K562 (cell line): ENCODE measurements around the gene BSN. TPM values are rescaled to one million over a fixed set of nuclear protein-coding genes. Genes with fewer than 3 reads are reported as not detected.

ENCODE experiments used
- ATAC-seq: fragments of 200-7000 bp; cut with Tn5 transposase; 3 replicates; pipeline ENCODE4 v1.9.1; 2020; ENCODE audit warnings: moderate library complexity
- BruUV-seq: library from RNA; stranded (reverse); fragments of 400-500 nt; replicated peaks from 2 replicates; lab custom pipeline; 2021; lab: Mats Ljungman, UMichigan
- CTCF ChIA-PET: fragments of 300-600 bp; formaldehyde crosslinking; extraction: SDS; loops from one replicate; lab custom pipeline; 2021; ENCODE audit warnings: low intra/inter-chr PET ratio; lab: Yijun Ruan, JAX
- POLR2A ChIA-PET: fragments of 300-600, 350-650 bp; sonication (Branson Sonifier 250); formaldehyde crosslinking; extraction: SDS; loops from one replicate; lab custom pipeline; 2021; ENCODE audit warnings: antibody characterized with exemption, inconsistent platforms; lab: Yijun Ruan, JAX
- DNase-seq, 4 experiments: peaks; one replicate each; pipeline versions ENCODE4 v3.0.0 to v3.0.0-alpha.2; 2011 to 2018; ENCODE audit warnings: low spot score in 3 of 4, mixed read lengths in 3 of 4; ENCODE audit errors: extremely low read depth in 1 of 4
- FAIRE-seq: peaks from 2 replicates; lab custom pipeline; 2011; peaks lifted over from hg19 to GRCh38; lab: Jason Lieb, UNC
- H2AFZ ChIP-seq: 2 replicates; pipeline ENCODE4 v1.6.0; 2011; ENCODE audit warnings: low read depth, low read length, control low read depth, inconsistent platforms
- H3K27ac ChIP-seq: fragments of 200-600 bp; 3 replicates; pipeline ENCODE4 v1.8.0; 2011; ENCODE audit warnings: low read depth, mild to moderate bottlenecking, control low read depth, inconsistent platforms, low read length, moderate library complexity, mixed read lengths; ENCODE audit errors: extremely low read depth
- H3K27me3 ChIP-seq, 2 experiments: fragments of 300-600 bp in 1 of 2; 2 replicates in 1 of 2; 3 replicates in 1 of 2; pipeline versions ENCODE4 v1.6.0 to v1.8.0; 2011; ENCODE audit warnings: inconsistent platforms in 2 of 2, low read length in 2 of 2, mild to moderate bottlenecking in 1 of 2, mixed read lengths in 1 of 2, moderate library complexity in 1 of 2; ENCODE audit not compliant: control insufficient read depth in 2 of 2, insufficient read depth in 2 of 2
- H3K36me3 ChIP-seq: fragments of 300-600 bp; 3 replicates; pipeline ENCODE4 v1.8.0; 2011; ENCODE audit warnings: mild to moderate bottlenecking, low read length, inconsistent platforms; ENCODE audit not compliant: control insufficient read depth, insufficient read depth
- H3K4me1 ChIP-seq, 2 experiments: fragments of 200-600 bp in 1 of 2; replicated peaks in 1 of 2; 2 replicates in 1 of 2; 3 replicates in 1 of 2; pipeline versions ENCODE4 v1.5.1 to v1.8.0; 2011; ENCODE audit warnings: inconsistent platforms in 2 of 2, low read length in 2 of 2, mild to moderate bottlenecking in 1 of 2, mixed read lengths in 1 of 2, moderate library complexity in 1 of 2; ENCODE audit not compliant: control insufficient read depth in 2 of 2, insufficient read depth in 2 of 2
- H3K4me2 ChIP-seq: 2 replicates; pipeline ENCODE4 v1.6.1; 2011; ENCODE audit warnings: low read length, control low read depth, inconsistent platforms, mixed read lengths; ENCODE audit not compliant: insufficient read depth
- H3K4me3 ChIP-seq: fragments of 200-600 bp; sonication (generic), shearing (Covaris generic); 2 replicates; pipeline ENCODE4 v1.5.1; 2016; ENCODE audit warnings: control low read depth, inconsistent platforms
- H3K79me2 ChIP-seq: fragments of 200-600 bp; 3 replicates; pipeline ENCODE4 v1.8.0; 2011; ENCODE audit warnings: low read length, inconsistent platforms; ENCODE audit not compliant: control insufficient read depth, insufficient read depth
- H3K9ac ChIP-seq, 2 experiments: 2 replicates each; pipeline versions ENCODE4 v1.6.0 to v1.6.1; 2011; ENCODE audit warnings: low read depth in 2 of 2, low read length in 2 of 2, control low read depth in 1 of 2, inconsistent platforms in 1 of 2, mild to moderate bottlenecking in 1 of 2, mixed read lengths in 1 of 2; ENCODE audit not compliant: insufficient read depth in 1 of 2
- H3K9me1 ChIP-seq: one replicate; pipeline ENCODE4 v1.6.0; 2011; ENCODE audit warnings: inconsistent platforms, mild to moderate bottlenecking, low read length, moderate library complexity; ENCODE audit not compliant: control insufficient read depth, insufficient read depth
- H3K9me3 ChIP-seq: replicated peaks from 2 replicates; pipeline ENCODE4 v1.5.1; 2011; ENCODE audit warnings: low read depth, low read length, inconsistent platforms; ENCODE audit not compliant: control insufficient read depth, insufficient read depth
- H4K20me1 ChIP-seq: replicated peaks from 2 replicates; pipeline ENCODE4 v1.6.1; 2011; ENCODE audit warnings: low read length, inconsistent platforms, mixed read lengths; ENCODE audit not compliant: control insufficient read depth, insufficient read depth
- BHLHE40 ChIP-seq: IDR thresholded peaks from 2 replicates; pipeline ENCODE4 v1.6.1; 2011; ENCODE audit warnings: low read length, improper control_type of control experiment
- BRD9 ChIP-seq: fragments of 450-650 bp; IDR thresholded peaks from 2 replicates; pipeline ENCODE4 v1.6.1; 2018; ENCODE audit warnings: low read depth; ENCODE audit not compliant: partially characterized antibody
- CC2D1A ChIP-seq: fragments of 450-650 bp; IDR thresholded peaks from 2 replicates; pipeline ENCODE4 v1.6.1; 2017; ENCODE audit warnings: mild to moderate bottlenecking
- CTBP1 ChIP-seq: fragments of 450-650 bp; IDR thresholded peaks from 2 replicates; pipeline ENCODE4 v1.6.1; 2016; ENCODE audit warnings: borderline replicate concordance
- E2F3 ChIP-seq: fragments of 250-450 bp; sonication (Bioruptor Pico); IDR thresholded peaks from 2 replicates; pipeline ENCODE4 v1.4.0; 2020; ENCODE audit warnings: mild to moderate bottlenecking
- KLF1 ChIP-seq: fragments of 450-650 bp; IDR thresholded peaks from 2 replicates; pipeline ENCODE4 v1.6.1; 2016; ENCODE audit warnings: missing genetic modification characterization, missing compliant biosample characterization
- MYC ChIP-seq, 2 experiments: fragments of 250-450 bp in 1 of 2; sonication (Bioruptor Pico) in 1 of 2; IDR thresholded peaks; 2 replicates each; pipeline versions ENCODE4 v1.5.1 to v1.6.1; 2012 to 2021; ENCODE audit warnings: low read depth in 2 of 2, borderline replicate concordance in 1 of 2, improper control_type of control experiment in 1 of 2, low read length in 1 of 2, mild to moderate bottlenecking in 1 of 2, moderate library complexity in 1 of 2
- RFX1 ChIP-seq: fragments of 450-650 bp; IDR thresholded peaks from 2 replicates; pipeline ENCODE4 v1.6.1; 2016; ENCODE audit warnings: mild to moderate bottlenecking, moderate library complexity
- SRSF1 ChIP-seq: fragments of 200-400 bp; formaldehyde crosslinking; IDR thresholded peaks from 2 replicates; pipeline ENCODE4 v1.6.1; 2017; ENCODE audit warnings: mild to moderate bottlenecking, low read depth, low read length, moderate library complexity
- TCF7L2 ChIP-seq: fragments of 150-350 bp; IDR thresholded peaks from 2 replicates; pipeline ENCODE4 v1.6.1; 2016; ENCODE audit warnings: low read depth, mild to moderate bottlenecking, low read length, moderate library complexity
- TOE1 ChIP-seq, 2 experiments: fragments of 450-650 bp in 1 of 2; sonication (generic) in 1 of 2; formaldehyde crosslinking in 1 of 2; IDR thresholded peaks; 2 replicates each; pipeline versions ENCODE4 v1.7.1 to v1.8.0; 2016 to 2022; ENCODE audit warnings: borderline replicate concordance in 2 of 2, mild to moderate bottlenecking in 2 of 2, antibody characterized with exemption in 1 of 2, inconsistent platforms in 1 of 2, low read depth in 1 of 2, missing genetic modification reagents in 1 of 2, moderate library complexity in 1 of 2
- WGBS: fragments of 100-300 bp; shearing (Covaris generic); methylation state at CpG from one replicate; pipeline ENCODE4 v1.1.6; 2016; ENCODE audit warnings: low coverage, mixed read lengths; ENCODE audit not compliant: insufficient coverage; ENCODE audit errors: missing lambda C conversion rate; 5-methylcytosine and 5-hydroxymethylcytosine counted together
- in situ Hi-C: fragments of 300-500 bp; cut with MboI; formaldehyde crosslinking; loops from 4 replicates; pipeline ENCODE4 v1.15.0; 2018; ENCODE audit warnings: inconsistent platforms, mixed read lengths
- intact Hi-C: fragments of 100-400 bp; cut with micrococcal nuclease; formaldehyde crosslinking; loops from 2 replicates; pipeline ENCODE4 v1.14.2; 2022
- polyA plus RNA-seq, 8 experiments: library from polyadenylated mRNA; depleted of rRNA in 4 of 8; stranded (reverse) in 5 of 8; unstranded in 3 of 8; fragments of >200 nt; fragmentation: Nextera tagmentation in 2 of 8; fragmentation: Illumina TruSeq in 1 of 8; extraction: Ambion mirVana in 2 of 8; extraction: Trizol in 1 of 8; gene quantifications; 2 replicates each; pipeline versions ENCODE4 v1.2.1 to v1.2.3, GENCODE V29; 2011 to 2014; ENCODE audit warnings: inconsistent platforms in 1 of 8, missing spikeins in 1 of 8
- total RNA-seq, 7 experiments: library from RNA; depleted of rRNA in 6 of 7; stranded (reverse); fragments of >200 nt in 6 of 7; fragmentation: Illumina TruSeq in 2 of 7; extraction: Trizol in 2 of 7; gene quantifications; 2 replicates each; pipeline versions ENCODE4 v1.2.1 to v1.2.3, GENCODE V29; 2011 to 2021; ENCODE audit warnings: low replicate concordance in 1 of 7
- TF ChIP-seq, protein P1 (sequence below): fragments of 450-650 bp; IDR thresholded peaks from 2 replicates; pipeline ENCODE4 v1.6.1; 2016; ENCODE audit warnings: antibody characterized with exemption
- TF ChIP-seq, protein P2 (sequence below): fragments of 450-650 bp; IDR thresholded peaks from 2 replicates; pipeline ENCODE4 v1.6.1; 2016; ENCODE audit warnings: low read depth, mild to moderate bottlenecking, moderate library complexity
- TF ChIP-seq, protein P3 (sequence below): fragments of 250-450 bp; sonication (Bioruptor Pico); IDR thresholded peaks from 2 replicates; pipeline ENCODE4 v1.8.0; 2022; ENCODE audit warnings: moderate library complexity, mild to moderate bottlenecking, inconsistent platforms
- TF ChIP-seq, protein P4 (sequence below), 2 experiments: fragments of 450-650 bp in 1 of 2; sonication (generic) in 1 of 2; formaldehyde crosslinking in 1 of 2; IDR thresholded peaks in 1 of 2; conservative IDR thresholded peaks in 1 of 2; 2 replicates each; pipeline versions ENCODE4 v1.6.1 to v1.8.1; 2016 to 2023; ENCODE audit warnings: mild to moderate bottlenecking in 2 of 2, moderate library complexity in 2 of 2, inconsistent platforms in 1 of 2, missing genetic modification reagents in 1 of 2

Gene BSN
- total and polyA plus RNA-seq, 9 of the 15 experiments (the other 6 are each of a cell fraction or from before 2014, with no cell fraction given): 0.03 to 1.5 (median 0.29) TPM

DNA sequence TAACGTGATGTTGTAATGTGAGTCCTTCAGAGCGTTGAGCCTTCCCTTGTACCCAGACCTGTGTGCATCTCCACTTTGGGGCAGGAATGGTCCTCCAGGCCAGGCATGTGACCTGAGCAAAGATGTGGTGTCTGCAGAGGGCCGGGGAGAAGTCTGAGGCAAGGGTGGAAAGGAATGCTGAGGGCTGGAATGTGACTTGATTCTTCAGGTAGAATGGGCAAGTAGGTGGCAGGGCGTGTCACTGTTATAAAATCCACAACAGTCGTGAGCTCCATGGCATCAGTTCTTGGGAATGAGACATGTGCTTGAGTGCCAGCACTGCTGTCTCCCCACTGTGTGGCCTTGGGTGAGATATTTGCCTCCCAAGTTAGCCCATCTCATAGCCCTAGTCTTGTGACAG, 24.0 kb upstream of the BSN start:
- Histone ChIP-seq H3K9me3 (no peaks in the 10 kb centered on the region), H3K9ac (peak overlapping the region in 1 of 2 experiments; percentile 71; a peak in 1 of 4 replicates), H3K4me3 (no peak overlapping the region), H3K4me1 (peaks cover 5% of the 10 kb centered on the region in 2 experiments; a peak in 4 of 5 replicates), H3K27me3 (no peaks in the 10 kb centered on the region), H3K9me1 (peaks cover 3% of the 10 kb centered on the region), H3K27ac (no peak overlapping the region; the same call in 2 of the 3 replicates), H4K20me1 (no peaks in the 10 kb centered on the region), H2AFZ (no peak overlapping the region), H3K79me2 (no peaks in the 10 kb centered on the region), H3K36me3 (peaks cover 37% of the 10 kb centered on the region; the same call in 2 of the 3 replicates), H3K4me2 (no peak overlapping the region)
- intact Hi-C loops (no loop called here), in situ Hi-C loops (no loop called here)
- BruUV-seq: no TSS peak
- 81% methylated on average over 5 of the region's 5 CpGs for WGBS
- DNase-seq (no peak), FAIRE-seq (no peak), ATAC-seq (no peak)
- TF ChIP-seq BHLHE40 (no peak), CC2D1A (no peak), RFX1 (no peak), CTBP1 (no peak), KLF1 (tag) (no peak), E2F3 (no peak), SRSF1 (no peak), TCF7L2 (no peak), TOE1 (IDR thresholded peaks at IDR 0.05; ENCODE audit: borderline replicate concordance) (no peak), TOE1 (CRISPR knock-in tag; IDR thresholded peaks at IDR 0.05; ENCODE audit: borderline replicate concordance, low read depth) (no peak), BRD9 (no peak), MYC (IDR thresholded peaks at IDR 0.05; ENCODE audit: low read depth, low read length) (no peak), MYC (CRISPR knock-in tag; IDR thresholded peaks at IDR 0.05; ENCODE audit: borderline replicate concordance, low read depth) (no peak)
- TF ChIP-seq, protein P1, sequence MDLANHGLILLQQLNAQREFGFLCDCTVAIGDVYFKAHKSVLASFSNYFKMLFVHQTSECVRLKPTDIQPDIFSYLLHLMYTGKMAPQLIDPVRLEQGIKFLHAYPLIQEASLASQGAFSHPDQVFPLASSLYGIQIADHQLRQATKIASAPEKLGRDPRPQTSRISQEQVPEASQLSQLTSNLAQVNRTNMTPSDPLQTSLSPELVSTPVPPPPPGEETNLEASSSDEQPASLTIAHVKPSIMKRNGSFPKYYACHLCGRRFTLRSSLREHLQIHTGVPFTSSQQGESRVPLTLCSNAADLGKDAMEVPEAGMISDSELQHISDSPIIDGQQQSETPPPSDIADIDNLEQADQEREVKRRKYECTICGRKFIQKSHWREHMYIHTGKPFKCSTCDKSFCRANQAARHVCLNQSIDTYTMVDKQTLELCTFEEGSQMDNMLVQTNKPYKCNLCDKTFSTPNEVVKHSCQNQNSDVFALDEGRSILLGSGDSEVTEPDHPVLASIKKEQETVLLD: no peak
- TF ChIP-seq, protein P2, sequence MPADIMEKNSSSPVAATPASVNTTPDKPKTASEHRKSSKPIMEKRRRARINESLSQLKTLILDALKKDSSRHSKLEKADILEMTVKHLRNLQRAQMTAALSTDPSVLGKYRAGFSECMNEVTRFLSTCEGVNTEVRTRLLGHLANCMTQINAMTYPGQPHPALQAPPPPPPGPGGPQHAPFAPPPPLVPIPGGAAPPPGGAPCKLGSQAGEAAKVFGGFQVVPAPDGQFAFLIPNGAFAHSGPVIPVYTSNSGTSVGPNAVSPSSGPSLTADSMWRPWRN: no peak
- TF ChIP-seq, protein P3, sequence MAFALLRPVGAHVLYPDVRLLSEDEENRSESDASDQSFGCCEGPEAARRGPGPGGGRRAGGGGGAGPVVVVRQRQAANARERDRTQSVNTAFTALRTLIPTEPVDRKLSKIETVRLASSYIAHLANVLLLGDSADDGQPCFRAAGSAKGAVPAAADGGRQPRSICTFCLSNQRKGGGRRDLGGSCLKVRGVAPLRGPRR: no peak
- TF ChIP-seq, protein P4, sequence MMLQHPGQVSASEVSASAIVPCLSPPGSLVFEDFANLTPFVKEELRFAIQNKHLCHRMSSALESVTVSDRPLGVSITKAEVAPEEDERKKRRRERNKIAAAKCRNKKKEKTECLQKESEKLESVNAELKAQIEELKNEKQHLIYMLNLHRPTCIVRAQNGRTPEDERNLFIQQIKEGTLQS (IDR thresholded peaks at IDR 0.05): no peak
- TF ChIP-seq, protein P4 (CRISPR knock-in tag; conservative IDR thresholded peaks at IDR 0.05): no peak
- POLR2A ChIA-PET: no interaction called here
- CTCF ChIA-PET: no interaction called here
